ENCODE data around the gene DNAJB5.
"Not testable (repeated sequence)": the region's sequence is repeated elsewhere in the genome, so short reads cannot be mapped to it uniquely, and the experiment has no call there.

Gene DNAJB5

GRCh38 chr9:35001285-35001677 is 11.7 kb downstream of the DNAJB5 start:
- no peak for DNase-seq

- no peak for DNase-seq
Measured at GRCh38 chr9:35001803-35002502, 12.4 kb downstream of the DNAJB5 start.

GRCh38 chr9:35002623-35003022 is 13.1 kb downstream of the DNAJB5 start:
- no peak for DNase-seq

- not testable (repeated sequence) for DNase-seq
Measured at GRCh38 chr9:35004299-35004698, 14.8 kb downstream of the DNAJB5 start.

- no peak for DNase-seq
Measured at GRCh38 chr9:35010351-35010958, 20.9 kb downstream of the DNAJB5 start.

- DNase-seq = no peak
Measured at GRCh38 chr9:35014517-35014916, 25.0 kb downstream of the DNAJB5 start.

- DNase-seq = not testable (repeated sequence)
Measured at GRCh38 chr9:35023443-35023842, 33.9 kb downstream of the DNAJB5 start.

- DNase-seq = no peak
Measured at GRCh38 chr9:35026671-35027070, 37.1 kb downstream of the DNAJB5 start.

GRCh38 chr9:35027374-35027773 is 37.8 kb downstream of the DNAJB5 start:
- DNase-seq = no peak

- DNase-seq = no peak
Measured at GRCh38 chr9:35027860-35028259, 38.3 kb downstream of the DNAJB5 start.

GRCh38 chr9:35028341-35028740 is 38.8 kb downstream of the DNAJB5 start:
- DNase-seq = no peak

GRCh38 chr9:35029241-35029640 is 39.7 kb downstream of the DNAJB5 start:
- DNase-seq = no peak

GRCh38 chr9:35029852-35030251 is 40.3 kb downstream of the DNAJB5 start:
- DNase-seq = no peak

- no peak for DNase-seq
Measured at GRCh38 chr9:35033101-35033500, 43.6 kb downstream of the DNAJB5 start.

- DNase-seq = no peak
Measured at GRCh38 chr9:35035851-35036701, 46.5 kb downstream of the DNAJB5 start.

- DNase-seq = no peak
Measured at GRCh38 chr9:35042081-35042604, 52.6 kb downstream of the DNAJB5 start.

- DNase-seq = no peak
Measured at GRCh38 chr9:35042891-35043545, 53.5 kb downstream of the DNAJB5 start.

GRCh38 chr9:35044071-35044470 is 54.5 kb downstream of the DNAJB5 start:
- no peak for DNase-seq
